ENCODE measurements around the gene FOXS1. TPM values are rescaled to one million over a fixed set of nuclear protein-coding genes. Genes with fewer than 3 reads are reported as not detected.
"Not testable (repeated sequence)": the region's sequence is repeated elsewhere in the genome, so short reads cannot be mapped to it uniquely, and the experiment has no call there.

Gene FOXS1
- total RNA-seq, 2 experiments from 2014 or later: not detected

GRCh38 chr20:31816221-31816620 lies 29.2 kb downstream of the FOXS1 start:
- intact Hi-C loops (cut with micrococcal nuclease): no loop called here
- no peaks in the 10 kb centered on the region for H3K27me3 Mint-ChIP-seq

GRCh38 chr20:31815408-31816188 lies 29.8 kb downstream of the FOXS1 start:
- Mint-ChIP-seq H3K36me3 (ENCODE audit: low read depth) (no peaks in the 10 kb centered on the region), H3K27me3 (no peaks in the 10 kb centered on the region), H3K27ac (no peak overlapping the region), H3K4me3 (no peak overlapping the region), H3K9me3 (no peaks in the 10 kb centered on the region), H3K4me1 (ENCODE audit: low read depth) (no peaks in the 10 kb centered on the region)
- ATAC-seq (no peak), DNase-seq (no peak)
- TF ChIP-seq CTCF (IDR thresholded peaks at IDR 0.05): no peak
- POLR2A ChIA-PET: no interaction called here
- CTCF ChIA-PET: interaction anchor here (1.0 to 3.9 kb wide), 4 partner anchors 8 to 31 kb away, joined by 4 to 15 read pairs (median 8); no protein-coding TSS in a partner anchor
- intact Hi-C loops (cut with micrococcal nuclease): no loop called here

More at GRCh38 chr20:31816221-31816620, 29.2 kb downstream of the FOXS1 start:
- no peak for DNase-seq
- ChIA-PET CTCF (interaction anchor here (1.0 to 3.9 kb wide), 6 partner anchors 8 to 136 kb away, joined by 3 to 15 read pairs (median 5); partner anchors contain the start of gene PDRG1), POLR2A (interaction anchor here (1.1 to 2.3 kb wide), 2 partner anchors 9 to 135 kb away, joined by 3 to 7 read pairs; partner anchors contain the start of gene PDRG1)
- H3K36me3 Mint-ChIP-seq (ENCODE audit: low read depth): no peaks in the 10 kb centered on the region
- H3K27ac Mint-ChIP-seq: no peak overlapping the region
- TF ChIP-seq CTCF (IDR thresholded peaks at IDR 0.05): no peak
- H3K4me1 Mint-ChIP-seq (ENCODE audit: low read depth): no peaks in the 10 kb centered on the region
- no peak overlapping the region for H3K4me3 Mint-ChIP-seq
- no peaks in the 10 kb centered on the region for H3K9me3 Mint-ChIP-seq
- no peak for ATAC-seq

GRCh38 chr20:31814142-31814541 lies 31.3 kb downstream of the FOXS1 start:
- H3K9me3 Mint-ChIP-seq; ATAC-seq; H3K4me1 Mint-ChIP-seq (ENCODE audit: low read depth); DNase-seq; H3K27me3 Mint-ChIP-seq; H3K36me3 Mint-ChIP-seq (ENCODE audit: low read depth); H3K4me3 Mint-ChIP-seq; H3K27ac Mint-ChIP-seq; intact Hi-C loops (cut with micrococcal nuclease): not testable (repeated sequence)
- ChIA-PET CTCF (interaction anchor here (0.8 to 3.9 kb wide), 5 partner anchors 8 to 218 kb away, joined by 3 to 15 read pairs (median 5); no protein-coding TSS in a partner anchor), POLR2A (interaction anchor here (1.0 kb wide), 1 partner anchor 68 kb away, joined by 3 read pairs; no protein-coding TSS in a partner anchor)

GRCh38 chr20:31813611-31814010 lies 31.8 kb downstream of the FOXS1 start:
- Mint-ChIP-seq H3K27me3 (no peaks in the 10 kb centered on the region), H3K4me1 (ENCODE audit: low read depth) (no peaks in the 10 kb centered on the region), H3K9me3 (no peaks in the 10 kb centered on the region), H3K4me3 (no peak overlapping the region), H3K36me3 (ENCODE audit: low read depth) (no peaks in the 10 kb centered on the region), H3K27ac (no peak overlapping the region)
- no peak for DNase-seq
- CTCF ChIA-PET: interaction anchor here (0.8 to 3.9 kb wide), 5 partner anchors 9 to 218 kb away, joined by 3 to 15 read pairs (median 5); no protein-coding TSS in a partner anchor
- intact Hi-C loops (cut with micrococcal nuclease): no loop called here
- no peak for ATAC-seq
- POLR2A ChIA-PET: interaction anchor here (1.0 kb wide), 1 partner anchor 67 kb away, joined by 3 read pairs; no protein-coding TSS in a partner anchor
- no peak for TF ChIP-seq CTCF (IDR thresholded peaks at IDR 0.05)

GRCh38 chr20:31811796-31812728 lies 33.3 kb downstream of the FOXS1 start:
- Mint-ChIP-seq H3K4me3 (no peak overlapping the region), H3K27ac (no peak overlapping the region)
- CTCF ChIA-PET: interaction anchor here (6.6 kb wide), 1 partner anchor 10 kb away, joined by 32 read pairs; no protein-coding TSS in a partner anchor

More at GRCh38 chr20:31811796-31812728, 33.3 kb downstream of the FOXS1 start:
- Mint-ChIP-seq H3K27me3 (no peaks in the 10 kb centered on the region), H3K4me1 (ENCODE audit: low read depth) (no peaks in the 10 kb centered on the region), H3K9me3 (no peaks in the 10 kb centered on the region), H3K36me3 (ENCODE audit: low read depth) (no peaks in the 10 kb centered on the region)
- TF ChIP-seq CTCF (IDR thresholded peaks at IDR 0.05): no peak
- intact Hi-C loops (cut with micrococcal nuclease): no loop called here
- DNase-seq (no peak), ATAC-seq (no peak)
- POLR2A ChIA-PET: no interaction called here

All from activated CD8-positive, alpha-beta T cell treated with anti-CD3 and anti-CD28 coated beads for 36 hours (primary cell).